GM19099 (cell line): ENCODE measurements around the gene OR5P2.

Source experiments
- POLR2A ChIP-seq: IDR thresholded peaks from 3 replicates; pipeline ENCODE4 v1.6.1; 2011; ENCODE audit warnings: low read depth; ENCODE audit not compliant: insufficient read length; ENCODE audit errors: extremely low read depth

OR5P2 gene

GRCh38 chr11:7796842-7797241 is at the start of gene OR5P2:
Gene OR5P2, minus strand, starts transcription at chr11:7796942. Its CDS starts 0 bp downstream, at chr11:7796942.
- TF ChIP-seq POLR2A: no peak

GRCh38 chr11:7846003-7846402 is 49.3 kb upstream of the OR5P2 start:
- no peak for TF ChIP-seq POLR2A

- TF ChIP-seq POLR2A: no peak
These were observed 48.2 kb upstream of the OR5P2 start for GRCh38 chr11:7844986-7845385.

- no peak for TF ChIP-seq POLR2A
These were observed 47.8 kb upstream of the OR5P2 start for GRCh38 chr11:7844521-7844920.

- no peak for TF ChIP-seq POLR2A
These were observed 43.8 kb upstream of the OR5P2 start for GRCh38 chr11:7840578-7840977.

GRCh38 chr11:7833527-7833926 is 36.8 kb upstream of the OR5P2 start:
- TF ChIP-seq POLR2A: no peak

- TF ChIP-seq POLR2A: no peak
These were observed 34.0 kb upstream of the OR5P2 start, which contains the start of gene OR5P3 for GRCh38 chr11:7830740-7831139. Gene OR5P3, minus strand, starts transcription at chr11:7830840.

- TF ChIP-seq POLR2A: no peak
These were observed 29.6 kb upstream of the OR5P2 start for GRCh38 chr11:7826324-7826723.

GRCh38 chr11:7793233-7793632 is 3.5 kb downstream of the OR5P2 start:
- no peak for TF ChIP-seq POLR2A

- TF ChIP-seq POLR2A: no peak
These were observed 9.5 kb downstream of the OR5P2 start for GRCh38 chr11:7787239-7787638.

GRCh38 chr11:7775689-7776088 is 21.1 kb downstream of the OR5P2 start:
- no peak for TF ChIP-seq POLR2A

- no peak for TF ChIP-seq POLR2A
These were observed 37.7 kb downstream of the OR5P2 start for GRCh38 chr11:7759010-7759409.

- no peak for TF ChIP-seq POLR2A
These were observed 47.3 kb downstream of the OR5P2 start for GRCh38 chr11:7749456-7749855.
